ENCODE data around the gene CST11.

CST11 gene

DNA sequence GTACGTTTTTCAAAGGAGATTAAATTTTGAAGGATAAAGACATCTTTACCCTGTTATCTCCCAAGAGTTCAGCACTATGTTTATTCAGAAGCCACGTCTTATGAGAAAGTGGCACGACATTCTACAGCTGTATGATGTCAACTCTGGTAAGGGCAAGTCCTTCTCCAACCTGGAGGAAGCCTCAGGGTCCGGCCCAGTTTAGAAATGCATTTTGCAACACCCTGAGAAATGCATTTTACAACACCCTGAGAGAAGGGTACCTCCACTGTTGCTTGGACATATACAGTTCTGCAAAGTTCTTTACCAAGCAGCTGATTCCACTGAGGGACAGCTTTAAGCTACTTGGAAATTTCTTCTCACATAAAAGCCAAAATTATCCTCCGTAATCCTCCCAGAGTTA is 48.9 kb downstream of the CST11 start:
- in situ Hi-C loops (cut with MboI; ENCODE audit: low pct_unique_long_range_greater_than_20kb, low sequenced_read_pairs, unreplicated experiment): no loop called here
- DNase-seq (ENCODE audit: low spot score): no peak
- TF ChIP-seq, protein P1, sequence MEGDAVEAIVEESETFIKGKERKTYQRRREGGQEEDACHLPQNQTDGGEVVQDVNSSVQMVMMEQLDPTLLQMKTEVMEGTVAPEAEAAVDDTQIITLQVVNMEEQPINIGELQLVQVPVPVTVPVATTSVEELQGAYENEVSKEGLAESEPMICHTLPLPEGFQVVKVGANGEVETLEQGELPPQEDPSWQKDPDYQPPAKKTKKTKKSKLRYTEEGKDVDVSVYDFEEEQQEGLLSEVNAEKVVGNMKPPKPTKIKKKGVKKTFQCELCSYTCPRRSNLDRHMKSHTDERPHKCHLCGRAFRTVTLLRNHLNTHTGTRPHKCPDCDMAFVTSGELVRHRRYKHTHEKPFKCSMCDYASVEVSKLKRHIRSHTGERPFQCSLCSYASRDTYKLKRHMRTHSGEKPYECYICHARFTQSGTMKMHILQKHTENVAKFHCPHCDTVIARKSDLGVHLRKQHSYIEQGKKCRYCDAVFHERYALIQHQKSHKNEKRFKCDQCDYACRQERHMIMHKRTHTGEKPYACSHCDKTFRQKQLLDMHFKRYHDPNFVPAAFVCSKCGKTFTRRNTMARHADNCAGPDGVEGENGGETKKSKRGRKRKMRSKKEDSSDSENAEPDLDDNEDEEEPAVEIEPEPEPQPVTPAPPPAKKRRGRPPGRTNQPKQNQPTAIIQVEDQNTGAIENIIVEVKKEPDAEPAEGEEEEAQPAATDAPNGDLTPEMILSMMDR (IDR thresholded peaks at IDR 0.05; ENCODE audit: extremely low read depth, insufficient read depth, missing control alignments): no peak

DNA sequence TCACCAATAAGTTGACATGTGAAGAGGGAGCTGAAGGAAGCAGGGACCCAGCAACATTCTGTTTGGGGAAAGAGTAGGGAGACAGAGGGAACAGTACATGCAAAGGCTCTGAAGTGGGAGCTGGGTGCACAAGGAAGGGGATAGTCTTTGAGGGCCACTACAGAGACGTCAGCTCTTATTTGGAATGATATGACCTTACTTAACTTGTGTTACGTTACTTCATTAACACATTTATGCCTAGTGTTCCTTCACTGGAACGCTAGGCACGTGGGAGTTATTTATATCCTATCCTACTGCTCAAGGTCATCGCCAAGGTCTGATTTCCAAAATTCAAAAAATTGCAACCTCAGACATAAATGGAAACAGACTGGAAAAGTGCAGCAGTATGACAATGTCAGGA is 51.6 kb downstream of the CST11 start:
- in situ Hi-C loops (cut with MboI; ENCODE audit: low pct_unique_long_range_greater_than_20kb, low sequenced_read_pairs, unreplicated experiment): no loop called here
- no peak for DNase-seq (ENCODE audit: low spot score)
- TF ChIP-seq, protein P1 (IDR thresholded peaks at IDR 0.05; ENCODE audit: extremely low read depth, insufficient read depth, missing control alignments): no peak
